Peyer's patch (tissue), 4 donors: ENCODE data around the gene KRT78.

ENCODE experiments used
- POLR2A ChIP-seq, 2 donors: fragments of 450-650 bp; IDR thresholded peaks; one replicate each; pipeline ENCODE4 v1.5.1; 2017; ENCODE audit warnings: antibody characterized with exemption in 2 of 2, mild to moderate bottlenecking in 2 of 2, moderate library complexity in 2 of 2
- TF ChIP-seq, protein P1 (sequence below), 6 experiments: fragments of 450-650 bp in 4 of 6; fragments of 200-600 bp in 2 of 6; sonication (generic) in 1 of 6; IDR thresholded peaks; one replicate each; pipeline ENCODE4 v1.5.1; 2017 to 2019; ENCODE audit warnings: antibody characterized with exemption in 6 of 6, mild to moderate bottlenecking in 3 of 6, moderate library complexity in 1 of 6

DNA sequence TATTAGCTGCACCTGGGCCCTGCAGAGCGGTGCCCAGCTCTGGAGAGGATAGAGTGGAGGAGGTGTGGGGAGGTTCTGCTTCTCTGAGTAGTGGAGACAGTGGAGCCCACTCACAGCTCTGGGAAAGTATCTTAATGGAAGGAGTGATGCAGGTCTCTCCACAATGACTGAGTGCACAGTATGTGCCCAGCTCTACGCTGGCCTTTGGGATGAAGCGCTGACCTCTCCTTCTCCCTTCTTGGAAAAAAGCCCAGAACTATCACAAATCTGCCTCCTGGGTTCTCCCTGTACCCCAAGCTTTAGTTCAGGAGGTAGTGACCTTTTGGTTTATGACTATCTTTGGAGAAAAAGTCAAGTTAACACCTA is 52.4 kb downstream of the KRT78 start:
- TF ChIP-seq, protein P1, sequence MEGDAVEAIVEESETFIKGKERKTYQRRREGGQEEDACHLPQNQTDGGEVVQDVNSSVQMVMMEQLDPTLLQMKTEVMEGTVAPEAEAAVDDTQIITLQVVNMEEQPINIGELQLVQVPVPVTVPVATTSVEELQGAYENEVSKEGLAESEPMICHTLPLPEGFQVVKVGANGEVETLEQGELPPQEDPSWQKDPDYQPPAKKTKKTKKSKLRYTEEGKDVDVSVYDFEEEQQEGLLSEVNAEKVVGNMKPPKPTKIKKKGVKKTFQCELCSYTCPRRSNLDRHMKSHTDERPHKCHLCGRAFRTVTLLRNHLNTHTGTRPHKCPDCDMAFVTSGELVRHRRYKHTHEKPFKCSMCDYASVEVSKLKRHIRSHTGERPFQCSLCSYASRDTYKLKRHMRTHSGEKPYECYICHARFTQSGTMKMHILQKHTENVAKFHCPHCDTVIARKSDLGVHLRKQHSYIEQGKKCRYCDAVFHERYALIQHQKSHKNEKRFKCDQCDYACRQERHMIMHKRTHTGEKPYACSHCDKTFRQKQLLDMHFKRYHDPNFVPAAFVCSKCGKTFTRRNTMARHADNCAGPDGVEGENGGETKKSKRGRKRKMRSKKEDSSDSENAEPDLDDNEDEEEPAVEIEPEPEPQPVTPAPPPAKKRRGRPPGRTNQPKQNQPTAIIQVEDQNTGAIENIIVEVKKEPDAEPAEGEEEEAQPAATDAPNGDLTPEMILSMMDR (IDR thresholded peaks at IDR 0.05): no peak
- TF ChIP-seq POLR2A (IDR thresholded peaks at IDR 0.05): no peak
